Measurements from ENCODE around the gene PRDM8.
"Not testable (repeated sequence)": the region's sequence is repeated elsewhere in the genome, so short reads cannot be mapped to it uniquely, and the experiment has no call there.

The PRDM8 gene

GRCh38 chr4:80228460-80228859 lies 31.2 kb downstream of the PRDM8 start:
- no peak for DNase-seq (ENCODE audit: low spot score)

GRCh38 chr4:80229128-80229527 lies 31.8 kb downstream of the PRDM8 start:
- no peak for DNase-seq (ENCODE audit: low spot score)

- no peak for DNase-seq (ENCODE audit: low spot score)
These were observed 32.3 kb downstream of the PRDM8 start for GRCh38 chr4:80229590-80229989.

- no peak for DNase-seq (ENCODE audit: low spot score)
These were observed 33.9 kb downstream of the PRDM8 start for GRCh38 chr4:80231180-80231579.

- DNase-seq (ENCODE audit: low spot score), result no peak
These were observed 35.5 kb downstream of the PRDM8 start for GRCh38 chr4:80232707-80233370.

GRCh38 chr4:80233390-80233789 lies 36.1 kb downstream of the PRDM8 start:
- no peak for DNase-seq (ENCODE audit: low spot score)

GRCh38 chr4:80235451-80235850 lies 38.1 kb downstream of the PRDM8 start:
- no peak for DNase-seq (ENCODE audit: low spot score)

- no peak for DNase-seq (ENCODE audit: low spot score)
These were observed 40.7 kb downstream of the PRDM8 start for GRCh38 chr4:80237992-80238391.

GRCh38 chr4:80239480-80240150 lies 42.3 kb downstream of the PRDM8 start:
- DNase-seq (ENCODE audit: low spot score), result no peak

GRCh38 chr4:80240976-80241375 lies 43.7 kb downstream of the PRDM8 start:
- DNase-seq (ENCODE audit: low spot score), result no peak

GRCh38 chr4:80243274-80244018 lies 46.1 kb downstream of the PRDM8 start:
- DNase-seq (ENCODE audit: low spot score), result no peak

- not testable (repeated sequence) for DNase-seq (ENCODE audit: low spot score)
These were observed 50.2 kb downstream of the PRDM8 start for GRCh38 chr4:80247484-80247883.

GRCh38 chr4:80249144-80249543 lies 51.8 kb downstream of the PRDM8 start:
- DNase-seq (ENCODE audit: low spot score), result no peak

- DNase-seq (ENCODE audit: low spot score), result no peak
These were observed 55.1 kb downstream of the PRDM8 start for GRCh38 chr4:80252427-80252826.

GRCh38 chr4:80252953-80253352 lies 55.6 kb downstream of the PRDM8 start:
- no peak for DNase-seq (ENCODE audit: low spot score)

GRCh38 chr4:80253510-80253909 lies 56.2 kb downstream of the PRDM8 start:
- no peak for DNase-seq (ENCODE audit: low spot score)

Measured in germinal center (tissue), 1 donor.